NCI-H226 (cell line): Measurements from ENCODE around the gene TSPAN18.

Source experiments
- DNase-seq: peaks from one replicate; pipeline ENCODE4 v3.0.0-alpha.2; 2015

The TSPAN18 gene

DNA sequence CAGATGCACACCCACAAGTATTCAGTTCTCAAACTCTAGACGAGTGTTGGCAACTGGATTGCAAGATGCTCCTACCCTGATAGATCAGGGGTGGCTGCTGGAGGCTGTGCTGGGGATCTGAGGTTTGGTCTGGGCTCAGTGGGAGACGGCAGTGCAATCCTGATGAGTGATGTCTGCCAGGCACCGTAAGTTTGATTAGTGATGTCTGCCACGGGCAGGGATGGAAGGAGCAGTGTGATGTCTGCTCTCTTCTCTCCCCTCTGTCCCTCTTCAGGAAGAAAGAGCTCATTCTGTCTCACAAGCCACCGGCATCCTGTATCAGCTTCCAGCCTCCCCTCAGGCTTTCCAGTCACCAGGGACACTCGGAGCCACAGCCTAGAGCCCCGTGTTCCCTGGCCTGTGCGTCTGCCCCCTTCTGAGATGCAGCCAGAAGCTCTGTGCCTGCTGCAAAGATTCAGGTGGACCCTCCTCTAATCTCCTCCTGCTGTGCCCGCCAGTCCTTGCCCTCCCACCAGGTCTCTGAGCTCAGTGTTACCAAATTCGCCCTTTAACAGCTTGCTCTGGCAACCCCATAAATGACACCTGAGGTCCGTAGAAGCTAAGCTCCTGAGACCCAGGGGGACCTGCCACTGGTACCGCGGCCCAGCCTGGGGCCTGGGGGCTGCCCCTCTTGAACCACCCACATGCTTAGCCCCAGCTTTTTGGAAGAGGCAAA lies 204.0 kb downstream of the TSPAN18 start:
- DNase-seq: no peak

DNA sequence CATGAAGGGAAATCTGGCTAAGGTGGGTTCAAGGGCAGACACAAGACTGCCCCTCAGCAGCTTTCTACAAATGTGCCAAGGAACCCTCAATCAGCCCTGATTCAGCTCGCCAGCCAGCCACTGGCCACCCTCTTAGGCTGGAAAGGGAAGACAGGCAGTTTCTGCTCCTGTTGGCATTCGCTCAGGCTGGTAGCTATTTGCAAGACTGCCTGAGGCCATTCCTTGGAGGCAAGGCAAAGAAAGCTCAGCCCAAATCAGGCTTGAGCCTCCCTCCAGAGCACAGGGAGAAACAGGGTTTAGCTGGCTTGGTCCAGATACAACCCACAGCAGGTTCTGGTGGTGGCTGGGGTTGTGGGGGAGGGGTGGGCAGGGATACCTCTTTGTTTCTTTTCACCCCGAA lies 204.7 kb downstream of the TSPAN18 start:
- DNase-seq: peak; percentile 42

DNA sequence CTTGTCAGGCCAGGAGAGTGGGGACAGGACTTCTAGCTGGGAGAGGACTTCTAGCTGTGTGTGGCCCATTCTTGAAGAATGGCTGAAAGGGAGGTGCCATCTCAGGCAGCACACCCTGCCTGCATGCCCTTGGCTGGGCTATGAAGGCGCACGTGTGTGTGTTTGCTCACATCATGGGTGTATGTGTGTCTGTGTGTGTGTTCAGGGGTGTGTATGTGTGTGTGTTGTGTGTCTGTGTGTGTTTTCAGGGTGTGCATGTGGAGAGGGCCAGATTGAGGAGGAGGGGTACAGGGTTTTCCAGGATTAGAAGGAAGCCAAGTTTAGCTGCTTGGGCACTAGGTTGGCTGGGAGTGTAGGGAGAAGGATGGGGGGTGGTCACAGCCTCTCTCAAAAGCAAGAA lies 207.3 kb downstream of the TSPAN18 start:
- no peak for DNase-seq

DNA sequence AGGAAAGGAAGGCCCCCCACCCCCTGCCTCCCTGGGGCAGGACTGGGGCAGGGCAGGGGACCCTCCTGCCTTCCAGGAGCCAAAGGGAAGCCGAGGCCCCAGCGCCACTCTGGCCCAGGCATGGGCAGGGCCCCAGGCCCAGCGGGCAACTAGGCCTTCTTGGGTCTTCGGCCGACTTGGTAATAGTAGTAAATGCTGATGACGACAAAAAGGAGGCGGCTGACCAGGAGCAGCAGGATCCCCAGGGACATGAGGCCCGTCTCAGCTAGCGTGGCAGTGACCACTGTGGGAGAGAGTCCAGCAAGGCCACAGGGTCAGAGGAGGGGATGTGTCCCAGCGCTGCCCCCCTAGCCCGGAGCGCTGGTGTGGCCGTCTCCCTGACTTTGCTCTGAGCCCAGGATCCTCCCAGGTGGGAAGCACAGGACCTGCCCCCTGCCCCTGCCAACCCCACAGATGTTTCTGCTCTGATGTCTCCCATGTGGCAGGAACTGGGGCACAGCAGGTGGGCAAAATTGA lies 208.0 kb downstream of the TSPAN18 start:
- no peak for DNase-seq

DNA sequence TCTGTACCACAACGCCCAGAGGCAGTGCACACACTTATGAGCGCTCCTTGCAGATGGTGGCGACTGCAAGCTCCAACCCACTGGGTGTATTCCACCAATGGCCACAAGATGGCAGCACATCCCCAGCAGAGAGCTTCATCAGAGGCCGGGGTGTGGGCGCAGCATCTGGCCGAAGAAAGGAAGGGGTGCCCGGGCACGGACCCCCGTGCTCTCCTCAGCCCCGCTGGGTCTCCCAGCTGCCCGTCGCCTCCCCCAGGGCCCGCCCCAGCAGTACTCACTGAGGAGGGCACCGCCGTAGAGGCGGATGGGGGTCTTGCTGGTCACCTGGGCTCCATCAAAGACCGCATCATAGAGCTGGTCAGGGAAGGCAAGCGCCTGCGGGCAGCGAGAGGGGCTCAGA lies 209.8 kb downstream of the TSPAN18 start:
- peak; percentile 54 for DNase-seq

DNA sequence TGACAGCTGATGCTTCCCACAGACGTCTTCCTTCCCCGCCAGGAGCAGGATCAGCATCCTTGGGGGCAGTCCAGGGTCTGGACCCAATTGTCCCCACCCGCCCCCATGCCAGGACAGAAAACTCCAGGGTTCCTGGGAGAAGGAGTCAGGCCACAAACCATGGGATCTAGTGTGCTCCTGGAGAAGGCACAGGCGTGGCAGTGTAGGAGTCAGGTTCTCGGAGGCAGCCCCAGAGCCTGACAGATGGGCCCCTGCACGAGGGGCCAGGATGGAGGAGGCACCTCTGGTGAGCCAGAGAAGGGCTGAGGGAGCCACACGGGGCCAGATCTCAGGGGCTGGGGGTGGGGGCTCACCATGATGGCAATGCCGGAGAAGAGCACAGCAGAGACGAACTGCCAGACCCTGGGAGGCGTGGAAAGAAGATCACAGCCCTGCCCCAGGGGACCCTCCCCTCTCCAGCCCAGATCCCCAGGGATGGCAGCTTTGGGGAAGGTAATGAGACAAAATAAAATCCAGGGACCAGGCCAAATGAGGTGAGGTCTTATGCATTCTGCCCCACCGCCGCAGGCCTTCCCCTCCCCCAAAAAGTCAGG lies 210.3 kb downstream of the TSPAN18 start:
- no peak for DNase-seq

DNA sequence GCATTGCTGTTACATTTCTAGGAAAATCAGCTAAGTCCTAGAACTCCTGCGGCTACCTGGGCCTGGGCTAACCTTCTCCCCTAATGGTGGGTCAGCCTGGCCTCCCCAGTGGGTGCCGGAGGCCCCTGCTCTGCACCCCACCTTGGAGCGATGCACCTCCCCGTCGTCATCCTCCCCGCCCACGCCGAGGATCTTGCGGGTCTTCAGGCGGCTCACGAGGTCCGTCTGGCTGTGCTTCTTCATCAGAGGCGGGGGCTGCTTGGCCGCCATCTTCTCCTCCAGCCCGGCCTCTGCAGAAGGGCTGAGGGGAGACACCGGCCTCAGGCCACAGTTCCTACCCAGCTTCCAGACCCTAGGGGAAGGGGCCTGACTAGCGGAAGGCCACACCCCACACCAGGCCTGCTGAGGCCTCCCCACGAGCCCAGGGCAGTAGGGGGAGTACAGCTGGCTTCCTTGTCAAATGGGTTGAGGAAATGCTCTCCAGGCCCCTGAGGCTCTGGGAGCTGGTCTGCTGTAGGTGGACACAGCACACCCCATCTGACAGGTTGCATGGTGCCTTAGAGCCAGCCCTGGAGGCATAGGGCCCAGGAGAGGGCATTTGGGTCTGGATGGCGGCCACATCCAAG lies 211.4 kb downstream of the TSPAN18 start:
- no peak for DNase-seq

DNA sequence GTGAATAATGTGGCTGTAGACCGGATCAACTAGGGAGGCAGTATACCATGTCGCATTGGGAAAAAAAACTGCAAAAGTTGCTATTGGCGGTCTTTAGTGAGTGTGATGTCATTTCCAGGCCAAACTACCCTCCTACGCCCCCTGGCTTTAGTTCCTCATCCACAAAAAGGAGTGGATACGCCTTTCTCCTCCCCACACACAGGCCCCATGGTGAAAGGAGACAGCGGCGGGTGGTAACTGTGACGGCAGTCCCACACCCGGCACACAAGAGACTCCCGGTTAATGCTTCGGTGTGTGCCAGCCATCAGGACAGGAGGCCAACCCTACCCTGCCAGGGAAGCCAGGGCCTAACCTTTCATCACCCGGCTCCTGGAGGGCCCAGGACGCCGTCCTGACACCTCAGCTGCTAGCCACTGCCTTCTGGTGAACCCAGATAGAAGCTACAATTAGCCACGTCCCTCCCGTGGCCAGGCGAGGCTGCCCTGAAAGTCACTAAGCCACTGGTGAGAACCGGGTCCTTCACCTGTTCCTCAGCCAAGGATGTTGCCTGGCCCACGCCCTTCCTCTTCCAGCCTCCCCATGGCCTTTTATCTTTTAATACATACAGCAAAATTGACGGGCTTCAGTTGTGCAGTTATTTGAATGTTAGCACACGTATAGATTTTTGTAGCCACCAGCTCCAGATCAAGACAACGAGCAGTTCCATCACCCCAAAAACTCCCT lies 213.1 kb downstream of the TSPAN18 start:
- no peak for DNase-seq

DNA sequence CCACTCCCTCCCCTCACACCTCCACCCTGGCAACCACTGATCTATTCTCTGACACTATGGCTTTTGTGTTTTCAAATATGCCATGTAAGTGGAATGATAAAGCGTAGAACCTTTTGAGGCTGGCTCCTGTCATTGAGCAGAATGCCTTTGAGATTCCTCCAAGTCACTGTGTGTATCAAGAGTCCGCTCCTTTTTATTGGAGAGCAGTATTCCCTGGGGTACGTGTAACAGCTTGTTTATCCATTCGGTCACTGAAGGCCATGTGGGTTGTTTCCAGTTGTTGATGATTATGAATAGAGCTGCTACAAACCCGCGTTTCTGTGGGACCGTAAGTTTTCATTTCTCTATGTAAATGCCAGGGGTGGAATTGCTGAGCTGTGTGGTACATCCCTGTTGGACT lies 213.6 kb downstream of the TSPAN18 start:
- DNase-seq: no peak

DNA sequence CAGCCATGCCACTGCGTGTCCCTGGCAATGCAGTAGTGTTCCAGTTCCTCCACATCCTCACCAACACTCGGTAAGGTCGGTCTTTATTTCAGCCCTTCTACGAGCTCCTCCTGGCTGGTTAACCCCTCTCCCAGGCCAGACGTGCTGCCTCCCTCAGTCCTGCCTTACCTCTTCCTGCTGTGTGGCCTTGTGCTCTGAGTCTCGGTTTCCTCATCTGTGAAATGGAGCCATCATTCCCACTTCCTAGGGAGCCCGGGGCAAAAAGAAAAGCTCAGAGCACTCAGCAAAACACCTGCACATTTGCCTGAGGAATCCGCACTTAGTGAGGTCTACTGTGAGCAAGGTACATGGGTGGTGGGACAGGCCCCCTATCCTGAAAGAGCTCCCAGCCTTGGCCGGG lies 214.1 kb downstream of the TSPAN18 start:
- DNase-seq: no peak

DNA sequence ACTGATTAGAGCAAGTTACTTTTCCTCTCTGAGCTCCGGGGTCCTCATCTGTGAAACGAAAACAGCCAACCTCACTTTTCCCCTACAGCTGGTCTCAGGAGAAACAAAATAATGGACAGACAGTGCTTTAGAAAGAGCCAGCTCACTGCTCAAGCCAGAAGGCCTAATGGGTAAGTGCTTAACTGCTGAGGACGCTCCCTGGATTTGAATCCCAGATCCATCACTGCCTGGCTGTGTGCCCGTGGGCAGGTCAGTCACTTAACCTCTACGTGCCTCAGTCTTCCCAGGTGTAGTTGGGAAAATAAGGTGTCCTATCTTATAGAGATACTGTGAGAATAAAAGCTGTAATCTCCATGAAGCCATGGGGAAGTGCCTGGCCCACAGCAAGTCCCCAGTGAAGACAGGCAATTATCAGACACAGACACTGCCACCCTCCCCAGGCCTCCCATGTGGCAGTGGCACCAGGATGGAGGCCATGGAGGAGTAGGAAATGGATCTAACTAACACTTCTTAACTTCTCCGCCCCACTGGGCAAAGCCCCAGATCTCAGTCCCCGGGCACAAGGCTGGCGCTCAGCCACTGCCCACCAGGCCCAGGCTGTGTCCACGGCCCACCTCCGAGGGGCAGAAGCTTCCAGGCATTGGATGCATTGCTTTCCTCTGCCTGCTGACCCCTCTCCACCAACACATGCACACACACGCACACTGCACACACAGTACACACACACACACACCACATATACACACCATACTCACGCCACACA lies 214.7 kb downstream of the TSPAN18 start:
- no peak for DNase-seq

DNA sequence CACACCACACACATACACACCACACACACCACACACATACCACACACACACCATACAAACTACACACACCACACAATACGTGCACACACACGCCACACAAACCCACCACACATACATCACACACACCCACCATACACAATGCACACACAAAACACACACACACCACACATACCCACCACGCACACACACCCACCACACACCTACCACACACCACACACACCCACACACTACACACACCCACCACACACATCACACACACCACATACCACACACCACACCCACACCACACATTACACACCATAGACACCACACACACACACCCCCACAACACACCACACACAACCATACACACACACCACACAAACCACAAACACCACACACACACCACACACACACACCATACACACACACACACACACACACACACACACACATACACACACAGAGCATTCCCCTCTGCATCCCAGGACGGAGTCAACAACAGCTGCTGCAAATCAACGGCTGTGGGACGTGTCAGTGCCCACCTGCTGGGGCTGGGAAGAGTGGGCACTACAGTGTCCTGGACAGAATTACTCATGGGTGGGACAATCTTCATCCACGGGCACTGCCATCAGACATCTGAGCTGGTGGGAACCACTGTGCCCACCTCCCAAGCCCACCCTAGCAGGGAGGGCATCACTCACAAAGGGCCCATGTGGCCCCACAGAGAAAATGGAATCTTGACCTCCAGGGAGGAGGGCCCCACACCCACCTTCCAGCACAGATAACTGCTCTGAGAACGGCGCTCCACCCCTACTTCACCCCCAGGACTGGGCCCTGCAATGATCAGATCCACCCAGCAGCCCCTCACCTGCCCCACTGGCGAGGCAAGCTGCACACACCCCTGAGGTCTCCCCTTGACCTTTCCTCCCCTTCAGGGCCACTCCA lies 215.5 kb downstream of the TSPAN18 start:
- DNase-seq: no peak

DNA sequence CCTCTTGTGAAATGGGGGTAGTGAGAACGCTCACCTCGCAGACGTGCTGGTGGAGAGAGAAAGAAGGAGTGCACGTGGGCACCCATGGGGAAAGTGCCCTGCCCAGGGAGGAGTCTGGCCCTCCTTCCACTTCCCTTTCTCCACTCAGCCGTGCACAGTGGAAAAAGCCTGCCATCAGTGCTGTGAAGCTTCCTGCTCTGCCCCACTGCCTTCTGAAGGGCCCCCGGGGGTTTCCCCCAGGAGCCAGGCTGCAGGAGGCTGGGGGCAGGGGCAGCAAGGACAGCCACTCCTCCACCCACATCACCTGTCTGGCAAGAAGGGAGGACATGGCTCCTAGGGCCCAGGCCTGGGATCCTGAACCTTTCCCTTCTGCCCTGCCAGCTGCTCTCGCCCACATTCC lies 216.4 kb downstream of the TSPAN18 start:
- DNase-seq: no peak

DNA sequence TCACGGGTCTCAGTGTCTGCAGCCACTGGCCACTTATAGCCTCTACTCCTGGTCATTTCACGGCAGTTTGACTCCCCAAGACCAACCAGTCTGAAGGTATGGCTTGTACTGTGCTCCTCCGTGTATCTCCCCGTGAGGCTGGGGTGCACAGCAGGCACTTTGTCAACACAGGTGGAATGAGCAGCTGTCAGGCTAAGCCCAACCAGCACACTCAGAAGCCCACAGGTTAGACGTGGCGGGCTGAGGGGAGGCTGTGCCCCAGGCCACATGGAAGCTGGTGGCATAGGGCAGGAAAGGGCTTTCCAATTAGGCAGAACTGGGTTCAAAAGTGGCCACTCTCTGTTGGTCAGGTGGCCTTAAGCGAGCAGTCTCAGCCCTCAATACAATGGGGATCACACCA lies 216.9 kb downstream of the TSPAN18 start:
- DNase-seq: no peak

DNA sequence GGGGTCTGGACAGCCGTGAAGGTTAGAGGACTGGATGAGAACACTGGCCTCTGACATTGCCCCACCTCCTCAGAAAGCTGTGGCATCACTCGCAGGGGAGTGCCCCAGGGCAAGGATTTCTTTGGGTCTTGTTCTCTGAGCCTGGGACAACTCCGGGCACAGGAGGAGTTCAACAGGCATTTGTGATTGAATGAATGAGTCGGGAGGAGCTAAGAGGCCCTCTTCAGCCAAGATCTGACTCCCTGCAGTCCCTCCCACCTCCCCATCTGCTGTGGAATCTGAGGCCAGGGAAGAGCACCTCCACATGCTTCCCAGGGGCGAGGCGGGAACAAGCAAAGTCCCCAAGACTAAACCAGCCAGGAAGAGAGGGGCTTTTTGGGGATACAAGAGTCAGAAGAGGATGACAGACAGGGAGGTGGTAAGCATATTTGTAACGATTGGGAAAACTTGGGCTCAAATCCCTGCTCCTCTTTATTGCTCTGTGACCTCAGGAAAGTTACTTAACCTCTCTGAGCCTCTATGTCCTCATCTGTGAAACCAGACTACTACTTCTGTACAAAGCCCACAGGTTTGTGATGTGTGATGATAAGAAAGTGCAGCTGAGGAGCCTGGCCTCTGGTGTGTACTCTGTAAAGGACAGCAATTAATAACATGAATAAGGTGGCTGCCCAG lies 217.6 kb downstream of the TSPAN18 start:
- no peak for DNase-seq

DNA sequence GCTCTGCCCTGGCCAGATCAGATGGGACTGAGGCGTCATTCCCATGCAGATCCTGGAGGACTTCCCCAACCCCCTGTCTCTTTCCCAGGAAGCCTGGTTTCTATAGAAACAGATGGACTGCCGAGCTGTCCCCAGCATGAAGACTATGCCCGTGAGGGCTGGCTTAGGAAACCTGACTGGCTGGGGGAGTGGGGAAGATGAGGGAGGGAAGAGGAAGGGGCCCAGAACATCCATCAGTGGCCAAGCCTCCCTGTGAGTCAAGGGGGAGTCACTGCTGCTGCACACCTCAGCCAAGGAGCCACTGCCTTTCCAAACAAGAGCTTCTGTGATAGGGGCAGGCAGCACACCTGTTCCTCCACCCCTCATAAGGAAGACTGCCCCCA lies 218.1 kb downstream of the TSPAN18 start:
- DNase-seq: no peak

DNA sequence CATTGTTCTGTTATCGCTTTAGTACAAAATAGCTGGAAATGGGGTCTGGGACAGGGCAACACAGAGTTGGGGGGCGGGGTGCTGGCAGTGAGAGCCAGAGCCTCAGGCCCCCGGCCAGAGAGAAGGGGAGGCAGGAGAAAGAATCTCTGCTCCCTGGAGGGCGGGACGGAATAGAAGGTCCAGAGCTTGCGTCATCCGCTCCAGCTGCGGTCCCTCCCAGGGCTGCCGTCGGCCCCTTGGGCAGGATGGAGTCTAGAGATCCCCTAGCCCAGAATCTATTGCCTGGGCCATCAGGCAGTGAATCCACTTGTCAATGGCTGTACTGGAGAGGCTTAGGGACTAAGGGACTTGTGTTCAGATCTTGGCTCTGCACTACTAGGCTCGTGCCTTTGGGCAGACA lies 218.9 kb downstream of the TSPAN18 start:
- DNase-seq: no peak

DNA sequence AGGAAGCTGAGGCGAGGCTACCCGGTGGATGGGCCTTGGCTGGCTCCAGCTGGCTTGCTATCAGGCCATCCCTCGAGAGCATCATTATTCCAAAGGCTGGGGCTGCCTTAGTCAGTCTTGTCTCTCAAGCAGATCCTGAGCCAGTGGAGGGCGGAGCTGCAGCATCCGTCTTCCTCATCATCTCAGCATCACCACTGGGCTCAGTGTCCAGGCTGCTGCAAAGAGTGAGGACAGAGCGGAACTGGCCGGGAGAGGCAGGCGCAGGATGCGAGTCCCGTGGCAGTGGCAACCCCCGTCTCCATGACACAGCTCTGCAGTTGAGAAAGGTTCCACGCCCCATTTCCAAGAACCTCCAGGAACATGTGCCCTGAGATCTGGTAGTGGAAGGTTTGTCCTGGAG lies 219.5 kb downstream of the TSPAN18 start:
- DNase-seq: no peak

DNA sequence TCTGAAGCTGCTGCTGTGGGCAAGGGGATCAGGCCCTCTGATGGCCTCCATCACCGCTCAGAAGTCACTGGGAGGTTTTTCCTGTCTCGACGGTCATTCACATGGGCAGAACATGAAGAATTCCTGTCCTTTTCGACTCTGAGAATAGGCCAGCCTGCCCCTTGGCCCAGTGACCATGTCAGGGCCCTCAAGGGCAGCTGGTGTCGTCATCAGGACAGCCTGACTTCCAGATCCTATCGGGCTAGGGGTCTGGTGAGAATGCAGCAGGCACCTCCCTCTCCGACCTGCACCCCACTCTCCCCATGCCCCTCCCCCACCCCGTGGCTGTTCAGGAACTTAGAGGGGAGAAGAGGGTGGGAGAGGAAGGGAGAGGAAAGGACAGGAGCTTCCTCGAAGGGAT lies 220.4 kb downstream of the TSPAN18 start:
- no peak for DNase-seq

DNA sequence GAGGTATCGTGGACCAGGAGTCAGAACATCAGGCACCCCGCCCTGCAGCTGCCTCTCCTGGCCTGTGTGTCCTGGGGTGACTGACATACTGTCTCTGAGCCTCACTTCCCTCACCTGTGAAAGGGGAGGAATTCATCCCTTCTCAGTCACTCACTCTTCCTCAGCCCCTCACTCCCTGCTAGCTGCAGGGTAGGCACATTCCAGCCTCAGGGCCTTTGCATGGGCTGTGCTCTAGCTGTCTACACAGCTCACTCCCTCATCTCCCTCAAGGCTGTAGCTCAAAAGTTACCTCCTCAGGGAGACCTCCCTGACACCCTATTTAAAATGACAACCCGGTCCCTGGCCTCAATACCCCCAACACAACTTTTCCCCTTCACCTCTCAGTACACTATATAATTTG lies 221.4 kb downstream of the TSPAN18 start:
- no peak for DNase-seq
